CD4-positive, alpha-beta T cell (primary cell): ENCODE results near the gene SHC4. TPM values are rescaled to one million over a fixed set of nuclear protein-coding genes. Genes with fewer than 3 reads are reported as not detected.

Experiments used
- ATAC-seq: fragments of 200-7000 bp; cut with Tn5 transposase; one replicate; pipeline ENCODE4 v1.10.0; 2022; ENCODE audit warnings: mild to moderate bottlenecking; ENCODE audit not compliant: poor library complexity
- CTCF ChIA-PET: fragments of 350-600 bp; sonication (Branson Sonifier 250); formaldehyde crosslinking; loops from one replicate; lab custom pipeline; 2021; ENCODE audit warnings: antibody characterized with exemption, inconsistent platforms; lab: Charles Lee
- POLR2A ChIA-PET: fragments of 350-600 bp; sonication (Branson Sonifier 250); formaldehyde crosslinking; loops from one replicate; lab custom pipeline; 2021; ENCODE audit warnings: antibody characterized with exemption, inconsistent platforms; lab: Charles Lee
- DNase-seq, 14 experiments: peaks; one replicate each; pipeline ENCODE4 v3.0.0-alpha.2; 2013 to 2020; ENCODE audit warnings: mixed read lengths in 2 of 14
- H3K27ac ChIP-seq, 2 donors: one replicate each; pipeline versions ENCODE4 v1.5.1 to v1.7.0; 2013; ENCODE audit warnings: low read length in 2 of 2, low read depth in 1 of 2, mild to moderate bottlenecking in 1 of 2
- H3K27me3 ChIP-seq, 2 experiments: 1 replicate in 1 of 2; 2 replicates in 1 of 2; pipeline versions ENCODE4 v1.6.1 to v1.7.0; 2013; ENCODE audit warnings: low read length in 2 of 2, control low read depth in 1 of 2, mild to moderate bottlenecking in 1 of 2, moderate library complexity in 1 of 2; ENCODE audit not compliant: insufficient read depth in 2 of 2, control insufficient read depth in 1 of 2
- H3K36me3 ChIP-seq: one replicate; pipeline ENCODE4 v1.6.1; 2013; ENCODE audit warnings: low read length, control low read depth; ENCODE audit not compliant: insufficient read depth
- H3K4me1 ChIP-seq: one replicate; pipeline ENCODE4 v1.6.1; 2013; ENCODE audit warnings: low read length, control low read depth; ENCODE audit not compliant: insufficient read depth
- H3K4me3 ChIP-seq: one replicate; pipeline ENCODE4 v1.5.1; 2013; ENCODE audit warnings: mild to moderate bottlenecking, low read length, moderate library complexity
- H3K9me3 ChIP-seq, 2 experiments: 1 replicate in 1 of 2; 2 replicates in 1 of 2; pipeline versions ENCODE4 v1.6.1 to v1.7.0; 2013; ENCODE audit warnings: low read length in 2 of 2, mild to moderate bottlenecking in 2 of 2, control low read depth in 1 of 2, moderate library complexity in 1 of 2; ENCODE audit not compliant: control insufficient read depth in 1 of 2, insufficient read depth in 1 of 2
- H3K27ac Mint-ChIP-seq: one replicate; pipeline ENCODE4 v1.8.0; 2020; ENCODE audit warnings: mixed read lengths
- H3K27me3 Mint-ChIP-seq: one replicate; pipeline ENCODE4 v1.8.0; 2021; ENCODE audit warnings: mixed read lengths
- H3K36me3 Mint-ChIP-seq: one replicate; pipeline ENCODE4 v1.8.0; 2021; ENCODE audit warnings: low read depth, mixed read lengths
- H3K4me1 Mint-ChIP-seq: one replicate; pipeline ENCODE4 v1.8.0; 2021; ENCODE audit warnings: low read depth, mixed read lengths
- H3K4me3 Mint-ChIP-seq: one replicate; pipeline ENCODE4 v1.8.0; 2020; ENCODE audit warnings: mild to moderate bottlenecking, mixed read lengths
- H3K9me3 Mint-ChIP-seq: one replicate; pipeline ENCODE4 v1.8.0; 2020; ENCODE audit warnings: mixed read lengths
- CTCF ChIP-seq: fragments of 200-600 bp; IDR thresholded peaks from one replicate; pipeline ENCODE4 v1.8.0; 2022; ENCODE audit warnings: antibody characterized with exemption, mild to moderate bottlenecking
- intact Hi-C, 2 experiments: fragments of 100-400 bp; cut with DNase I in 1 of 2; cut with micrococcal nuclease in 1 of 2; formaldehyde crosslinking; loops; one replicate each; pipeline versions ENCODE4 v1.15.1 to v1.9.0; 2023 to 2025; cut with DNase I, micrococcal nuclease
- total RNA-seq, 174 experiments: library from RNA in 2 of 174; stranded (reverse) in 2 of 174; gene quantifications; one replicate each; pipeline ENCODE4 v1.2.3 and lab custom pipeline; 2021 to 2026

The SHC4 gene
- total RNA-seq, 2 experiments from 2014 or later = not detected

GRCh38 chr15:48866141-48866563, 97.6 kb downstream of the SHC4 start:
- ATAC-seq (no peak), DNase-seq (no peak)
- H3K27me3 ChIP-seq = peaks cover 0 to 11% of the 10 kb centered on the region in 2 experiments
- no peak for TF ChIP-seq CTCF
- CTCF ChIA-PET = no interaction called here
- Mint-ChIP-seq H3K4me3 (no peak overlapping the region), H3K27ac (no peak overlapping the region), H3K36me3 (no peaks in the 10 kb centered on the region), H3K9me3 (no peaks in the 10 kb centered on the region), H3K4me1 (no peaks in the 10 kb centered on the region), H3K27me3 (peaks cover 20% of the 10 kb centered on the region)
- no peak overlapping the region for H3K4me3 ChIP-seq
- no peaks in the 10 kb centered on the region for H3K9me3 ChIP-seq
- POLR2A ChIA-PET = no interaction called here
- intact Hi-C loops = no loop called here
- H3K27ac ChIP-seq = no peak overlapping the region
- no peaks in the 10 kb centered on the region for H3K4me1 ChIP-seq
- H3K36me3 ChIP-seq = no peaks in the 10 kb centered on the region

- no peak for ATAC-seq
- no peak overlapping the region for H3K27ac ChIP-seq
- H3K9me3 ChIP-seq = no peaks in the 10 kb centered on the region
- no peak overlapping the region for H3K27ac Mint-ChIP-seq
- H3K4me1 Mint-ChIP-seq = no peaks in the 10 kb centered on the region
- H3K27me3 ChIP-seq = peaks cover 0 to 11% of the 10 kb centered on the region in 2 experiments
- no peak for TF ChIP-seq CTCF
- H3K36me3 ChIP-seq = no peaks in the 10 kb centered on the region
- H3K4me1 ChIP-seq = no peaks in the 10 kb centered on the region
- no peak overlapping the region for H3K4me3 Mint-ChIP-seq
- peaks cover 14% of the 10 kb centered on the region for H3K27me3 Mint-ChIP-seq
- no peak overlapping the region for H3K4me3 ChIP-seq
- no peaks in the 10 kb centered on the region for H3K36me3 Mint-ChIP-seq
- no peaks in the 10 kb centered on the region for H3K9me3 Mint-ChIP-seq
- ChIA-PET POLR2A (no interaction called here), CTCF (no interaction called here)
- intact Hi-C loops = no loop called here
- no peak for DNase-seq
These were observed 98.2 kb downstream of the SHC4 start for GRCh38 chr15:48865370-48866079.

DNA sequence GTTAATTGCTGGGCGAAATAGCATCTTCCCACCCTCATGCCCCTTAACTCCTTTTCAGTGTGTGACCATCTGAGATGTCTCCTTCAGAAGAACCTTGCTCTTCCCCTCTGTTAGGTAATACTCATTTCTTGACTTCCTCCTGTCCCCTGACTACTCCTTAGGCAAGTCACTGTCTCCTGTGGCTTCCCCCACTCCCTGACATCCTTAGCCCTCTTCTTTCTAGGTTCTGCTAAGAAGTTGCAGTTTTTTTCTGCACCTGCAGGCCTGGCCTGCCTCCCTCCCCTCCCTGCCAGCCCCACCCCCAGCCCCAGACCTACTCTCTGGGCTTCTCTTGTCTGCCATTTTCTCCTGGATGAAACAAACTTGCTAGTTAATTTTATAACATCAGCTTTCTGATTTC, 101.0 kb downstream of the SHC4 start:
- Mint-ChIP-seq H3K9me3 (no peaks in the 10 kb centered on the region), H3K36me3 (no peaks in the 10 kb centered on the region), H3K4me1 (no peaks in the 10 kb centered on the region), H3K4me3 (no peak overlapping the region), H3K27ac (no peak overlapping the region), H3K27me3 (peaks cover 8% of the 10 kb centered on the region)
- H3K4me3 ChIP-seq = no peak overlapping the region
- no peak overlapping the region for H3K27ac ChIP-seq
- ChIA-PET POLR2A (interaction anchor here (1.3 kb wide), 1 partner anchor 52 kb away, joined by 3 read pairs; the partner anchor contains the start of gene CEP152), CTCF (interaction anchor here (1.8 kb wide), 1 partner anchor 560 kb away, joined by 15 read pairs; the partner anchor contains the start of gene FGF7)
- H3K36me3 ChIP-seq = no peaks in the 10 kb centered on the region
- intact Hi-C loops = loop anchor here (1.0 to 5.0 kb wide), 4 partner anchors 559 to 1455 kb away; no protein-coding TSS in a partner anchor
- DNase-seq (peak in 1 of 14 experiments; percentile 11), ATAC-seq (no peak)
- no peaks in the 10 kb centered on the region for H3K4me1 ChIP-seq
- no peaks in the 10 kb centered on the region for H3K27me3 ChIP-seq
- H3K9me3 ChIP-seq = no peaks in the 10 kb centered on the region
- no peak for TF ChIP-seq CTCF
